Mucosa of stomach (tissue), 1 donor: ENCODE results near the gene EMID1.

ENCODE experiments used
- H3K27me3 ChIP-seq: one replicate; pipeline ENCODE4 v1.7.0; 2013; ENCODE audit warnings: mild to moderate bottlenecking, low read length; ENCODE audit not compliant: control insufficient read depth, insufficient read depth
- H3K36me3 ChIP-seq: one replicate; pipeline ENCODE4 v1.7.0; 2013; ENCODE audit warnings: low read length; ENCODE audit not compliant: control insufficient read depth, insufficient read depth
- H3K4me1 ChIP-seq: one replicate; pipeline ENCODE4 v1.7.0; 2013; ENCODE audit warnings: mild to moderate bottlenecking, low read length; ENCODE audit not compliant: control insufficient read depth, insufficient read depth
- H3K4me3 ChIP-seq: one replicate; pipeline ENCODE4 v1.7.0; 2013; ENCODE audit warnings: low read length
- H3K9ac ChIP-seq: one replicate; pipeline ENCODE4 v1.7.0; 2013; ENCODE audit warnings: mild to moderate bottlenecking, low read length, moderate library complexity
- H3K9me3 ChIP-seq: one replicate; pipeline ENCODE4 v1.7.0; 2013; ENCODE audit warnings: mild to moderate bottlenecking, low read length, moderate library complexity; ENCODE audit not compliant: control insufficient read depth
- donor health status: Pancreatic carcinoma.

Gene EMID1

DNA sequence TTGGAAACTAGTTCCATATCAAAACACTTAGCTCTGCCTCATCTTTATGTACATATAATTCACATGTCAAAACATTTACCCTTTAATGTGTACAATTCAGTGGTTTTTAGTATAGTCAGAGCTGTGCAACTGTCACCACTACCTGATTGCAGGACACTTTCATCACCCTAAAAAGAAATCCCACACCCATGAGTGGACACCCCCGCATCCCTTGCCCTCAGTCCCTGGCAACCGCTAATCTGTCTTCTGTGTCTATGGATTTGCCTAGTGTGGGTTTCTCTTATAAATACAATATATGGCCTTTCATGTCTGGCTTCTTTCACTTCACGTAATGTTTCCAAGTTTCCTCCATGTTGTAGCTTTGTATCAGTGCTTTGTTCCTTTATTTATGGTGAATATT is 8.6 kb upstream of the EMID1 start:
- no peaks in the 10 kb centered on the region for H3K36me3 ChIP-seq
- no peaks in the 10 kb centered on the region for H3K9me3 ChIP-seq
- no peak overlapping the region for H3K9ac ChIP-seq
- H3K4me1 ChIP-seq, result peaks cover 4% of the 10 kb centered on the region
- no peak overlapping the region for H3K4me3 ChIP-seq
- no peaks in the 10 kb centered on the region for H3K27me3 ChIP-seq

DNA sequence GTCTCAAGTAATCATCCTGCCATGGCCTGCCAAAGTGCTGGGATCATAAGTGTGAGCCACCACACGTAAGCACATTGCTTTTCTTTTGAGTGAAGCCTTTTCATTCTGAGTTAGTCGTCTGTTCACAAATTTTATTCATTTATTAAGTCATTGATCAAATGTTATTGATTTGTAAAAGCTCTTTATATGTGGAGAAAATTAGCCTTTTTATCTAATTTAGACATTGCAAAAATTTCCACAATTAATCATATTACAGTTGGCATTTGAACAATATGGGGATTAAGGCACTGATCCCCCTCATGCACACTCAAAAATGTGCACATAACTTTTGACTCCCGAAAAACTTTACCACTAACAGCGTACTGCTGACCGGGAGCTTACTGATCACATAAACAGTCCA is 7.5 kb upstream of the EMID1 start:
- H3K9me3 ChIP-seq, result no peaks in the 10 kb centered on the region
- H3K36me3 ChIP-seq, result no peaks in the 10 kb centered on the region
- no peak overlapping the region for H3K9ac ChIP-seq
- no peaks in the 10 kb centered on the region for H3K27me3 ChIP-seq
- H3K4me3 ChIP-seq, result no peak overlapping the region
- peaks cover 12% of the 10 kb centered on the region for H3K4me1 ChIP-seq

GRCh38 chr22:29199702-29200400 is 5.8 kb upstream of the EMID1 start:
- H3K4me3 ChIP-seq, result no peak overlapping the region
- H3K4me1 ChIP-seq, result peaks cover 12% of the 10 kb centered on the region
- no peaks in the 10 kb centered on the region for H3K36me3 ChIP-seq
- H3K9ac ChIP-seq, result no peak overlapping the region
- H3K27me3 ChIP-seq, result no peaks in the 10 kb centered on the region
- no peaks in the 10 kb centered on the region for H3K9me3 ChIP-seq

GRCh38 chr22:29200901-29201300 is 4.8 kb upstream of the EMID1 start:
- no peak overlapping the region for H3K4me3 ChIP-seq
- no peak overlapping the region for H3K9ac ChIP-seq
- H3K36me3 ChIP-seq, result no peaks in the 10 kb centered on the region
- no peaks in the 10 kb centered on the region for H3K27me3 ChIP-seq
- peaks cover 14% of the 10 kb centered on the region for H3K4me1 ChIP-seq
- no peaks in the 10 kb centered on the region for H3K9me3 ChIP-seq

- H3K4me1 ChIP-seq, result peaks cover 18% of the 10 kb centered on the region
- H3K9ac ChIP-seq, result no peak overlapping the region
- H3K4me3 ChIP-seq, result no peak overlapping the region
- no peaks in the 10 kb centered on the region for H3K36me3 ChIP-seq
- H3K9me3 ChIP-seq, result no peaks in the 10 kb centered on the region
- H3K27me3 ChIP-seq, result peaks cover 8% of the 10 kb centered on the region
Observed at GRCh38 chr22:29201782-29202181, 3.9 kb upstream of the EMID1 start.

GRCh38 chr22:29202212-29203192 is 3.2 kb upstream of the EMID1 start:
- H3K9ac ChIP-seq, result no peak overlapping the region
- peaks cover 16% of the 10 kb centered on the region for H3K27me3 ChIP-seq
- no peaks in the 10 kb centered on the region for H3K9me3 ChIP-seq
- H3K36me3 ChIP-seq, result no peaks in the 10 kb centered on the region
- peaks cover 18% of the 10 kb centered on the region for H3K4me1 ChIP-seq
- H3K4me3 ChIP-seq, result no peak overlapping the region

- Histone ChIP-seq H3K36me3 (no peaks in the 10 kb centered on the region), H3K27me3 (peaks cover 19% of the 10 kb centered on the region), H3K9me3 (no peaks in the 10 kb centered on the region), H3K4me1 (peaks cover 18% of the 10 kb centered on the region), H3K9ac (no peak overlapping the region), H3K4me3 (no peak overlapping the region)
Observed at GRCh38 chr22:29203488-29204454, 1.9 kb upstream of the EMID1 start.

DNA sequence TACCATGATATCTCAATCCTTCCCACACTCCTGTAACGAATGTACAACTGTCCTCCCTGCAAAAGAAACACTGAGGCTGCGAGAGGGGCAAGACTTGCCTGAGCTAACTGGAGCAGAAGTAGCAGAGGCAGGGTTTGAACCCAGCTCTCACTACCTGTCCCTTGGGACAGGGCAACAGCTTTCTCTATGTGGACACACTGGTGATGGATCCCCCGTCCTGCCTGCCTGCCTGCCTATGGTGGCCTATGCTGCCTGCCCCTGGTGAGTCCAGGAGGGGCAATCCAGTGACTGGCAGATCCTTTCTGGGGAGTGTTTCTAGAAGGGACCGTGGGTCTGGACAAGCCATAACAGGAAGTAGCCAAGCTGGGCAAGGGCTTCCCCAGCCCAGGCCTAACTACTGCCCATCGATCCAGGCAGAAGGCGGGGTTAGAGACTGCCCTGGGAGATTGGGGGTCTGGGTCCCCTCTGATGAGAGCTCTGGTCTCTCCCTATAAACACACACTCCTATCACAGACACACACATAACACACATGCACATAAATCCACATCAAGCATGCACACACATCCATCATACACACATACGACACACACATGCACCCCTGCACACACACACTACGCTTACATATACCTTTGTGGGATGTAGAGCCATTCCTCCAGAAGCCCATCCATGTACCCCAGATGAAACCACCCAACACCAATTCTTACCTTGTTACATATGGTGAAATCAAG is 1.1 kb upstream of the EMID1 start:
- peaks cover 19% of the 10 kb centered on the region for H3K27me3 ChIP-seq
- H3K9me3 ChIP-seq, result no peaks in the 10 kb centered on the region
- H3K4me3 ChIP-seq, result no peak overlapping the region
- peaks cover 18% of the 10 kb centered on the region for H3K4me1 ChIP-seq
- no peak overlapping the region for H3K9ac ChIP-seq
- no peaks in the 10 kb centered on the region for H3K36me3 ChIP-seq

GRCh38 chr22:29205252-29205593 is 473 bp upstream of the EMID1 start:
- no peak overlapping the region for H3K4me3 ChIP-seq
- no peak overlapping the region for H3K9ac ChIP-seq

GRCh38 chr22:29206372-29207242 is 911 bp downstream of the EMID1 start:
- Histone ChIP-seq H3K9ac (peak overlapping the region; percentile 55), H3K27me3 (peaks cover 19% of the 10 kb centered on the region), H3K9me3 (no peaks in the 10 kb centered on the region), H3K4me1 (peaks cover 18% of the 10 kb centered on the region), H3K4me3 (no peak overlapping the region), H3K36me3 (no peaks in the 10 kb centered on the region)

More at GRCh38 chr22:29205252-29205593, 473 bp upstream of the EMID1 start:
- no peaks in the 10 kb centered on the region for H3K9me3 ChIP-seq
- no peaks in the 10 kb centered on the region for H3K36me3 ChIP-seq
- H3K27me3 ChIP-seq, result peaks cover 19% of the 10 kb centered on the region
- H3K4me1 ChIP-seq, result peaks cover 18% of the 10 kb centered on the region
